Endothelial cell of umbilical vein (primary cell): ENCODE results near the gene SULT1C4.

Source experiments
- CTCF ChIP-seq, 2 donors: IDR thresholded peaks; 1 replicate in 1 of 2; 2 replicates in 1 of 2; pipeline ENCODE4 v1.5.1; 2011; ENCODE audit warnings: low read length in 2 of 2, mild to moderate bottlenecking in 2 of 2, moderate library complexity in 2 of 2, control low read depth in 1 of 2, inconsistent platforms in 1 of 2, low read depth in 1 of 2; ENCODE audit not compliant: insufficient read depth in 1 of 2; ENCODE audit errors: extremely low read depth in 1 of 2
- EZH2 ChIP-seq: IDR thresholded peaks from 2 replicates; pipeline ENCODE4 v1.6.1; 2012; ENCODE audit warnings: borderline replicate concordance, low read depth, mild to moderate bottlenecking, moderate library complexity, low read length, inconsistent platforms; ENCODE audit not compliant: severe bottlenecking
- FOS ChIP-seq: IDR thresholded peaks from 2 replicates; pipeline ENCODE4 v1.6.1; 2011; ENCODE audit warnings: mild to moderate bottlenecking, low read length, moderate library complexity, borderline replicate concordance; ENCODE audit not compliant: insufficient read depth
- GATA2 ChIP-seq: IDR thresholded peaks from 2 replicates; pipeline ENCODE4 v1.7.0; 2011; ENCODE audit warnings: low read depth, mild to moderate bottlenecking, moderate library complexity, mixed read lengths, low read length; ENCODE audit not compliant: insufficient read length, insufficient read depth
- POLR2A ChIP-seq: IDR thresholded peaks from 2 replicates; pipeline ENCODE4 v1.6.1; 2012; ENCODE audit warnings: low read depth, mild to moderate bottlenecking, control low read depth, low read length
- POLR2AphosphoS5 ChIP-seq: IDR thresholded peaks from 2 replicates; pipeline ENCODE4 v1.6.1; 2012; ENCODE audit warnings: low read depth, mild to moderate bottlenecking, control low read depth, low read length, moderate library complexity; ENCODE audit not compliant: insufficient read depth
- TF ChIP-seq, protein P1 (sequence below): IDR thresholded peaks from 2 replicates; pipeline ENCODE4 v1.6.1; 2011; ENCODE audit not compliant: insufficient read depth, insufficient read length

DNA sequence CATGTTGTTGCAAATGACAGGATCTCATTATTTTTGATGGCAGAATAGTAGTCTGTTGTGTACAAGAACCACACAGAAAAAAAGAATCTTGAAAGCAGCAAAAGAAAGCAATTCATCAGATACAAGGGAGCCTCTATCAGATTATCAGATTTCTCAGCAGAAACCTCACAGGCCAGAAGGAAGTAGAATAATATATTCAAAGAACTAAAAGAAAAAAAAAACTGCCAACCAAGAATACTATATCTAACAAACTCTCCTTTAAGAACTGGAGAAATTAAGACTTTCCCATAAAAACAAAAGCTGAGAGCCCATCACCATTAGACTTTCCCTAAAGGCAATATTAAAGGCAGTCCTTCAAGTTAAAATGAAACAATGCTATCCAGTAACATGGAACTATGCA, 15.4 kb downstream of the SULT1C4 start:
- TF ChIP-seq CTCF (IDR thresholded peaks at IDR 0.05; ENCODE audit: extremely low read depth in 1 of 2, insufficient read depth in 1 of 2, low read depth in 1 of 2, low read length in 2 of 2) (no peak), POLR2A (no peak), POLR2AphosphoS5 (no peak), EZH2 (no peak), GATA2 (no peak), FOS (no peak)
- TF ChIP-seq, protein P1, sequence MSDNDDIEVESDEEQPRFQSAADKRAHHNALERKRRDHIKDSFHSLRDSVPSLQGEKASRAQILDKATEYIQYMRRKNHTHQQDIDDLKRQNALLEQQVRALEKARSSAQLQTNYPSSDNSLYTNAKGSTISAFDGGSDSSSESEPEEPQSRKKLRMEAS, result no peak
